NCI-H345 treated with DMSO at 0.1 percent for 48 hours (cell line): ENCODE results near the gene DMRTC2.

Experiments used
- DNase-seq: peaks from one replicate; lab custom pipeline; 2025; ENCODE audit not compliant: unreplicated experiment; lab: John Stamatoyannopoulos, UW

DMRTC2 gene

GRCh38 chr19:41845051-41845590, 279 bp downstream of the DMRTC2 start:
- DNase-seq: no peak

- no peak for DNase-seq
Observed at GRCh38 chr19:41847351-41848105, 2.7 kb downstream of the DMRTC2 start.

- DNase-seq: no peak
Observed at GRCh38 chr19:41848666-41849065, 3.8 kb downstream of the DMRTC2 start.

- no peak for DNase-seq
Observed at GRCh38 chr19:41849067-41849466, 4.2 kb downstream of the DMRTC2 start.

- no peak for DNase-seq
Observed at GRCh38 chr19:41850381-41850780, 5.5 kb downstream of the DMRTC2 start.

GRCh38 chr19:41851456-41851855, 6.6 kb downstream of the DMRTC2 start:
- DNase-seq: no peak

GRCh38 chr19:41853344-41853743, 8.5 kb downstream of the DMRTC2 start:
- no peak for DNase-seq

GRCh38 chr19:41853768-41854167, 8.9 kb downstream of the DMRTC2 start:
- DNase-seq: no peak

- DNase-seq: no peak
Observed at GRCh38 chr19:41859213-41859617, 14.4 kb downstream of the DMRTC2 start.

- peak; percentile 84 for DNase-seq
Observed at GRCh38 chr19:41859618-41860418, 15.0 kb downstream of the DMRTC2 start, which contains the start of gene RPS19. Gene RPS19, plus strand, starts transcription at chr19:41860255. Its CDS starts 520 bp downstream, at chr19:41860775.

- no peak for DNase-seq
Observed at GRCh38 chr19:41860419-41861115, 15.7 kb downstream of the DMRTC2 start.

- DNase-seq: no peak
Observed at GRCh38 chr19:41861116-41861768, 16.4 kb downstream of the DMRTC2 start.

- DNase-seq: no peak
Observed at GRCh38 chr19:41861846-41862245, 17.0 kb downstream of the DMRTC2 start.

- no peak for DNase-seq
Observed at GRCh38 chr19:41862445-41862986, 17.7 kb downstream of the DMRTC2 start.

GRCh38 chr19:41863209-41863931, 18.5 kb downstream of the DMRTC2 start:
- no peak for DNase-seq

- DNase-seq: no peak
Observed at GRCh38 chr19:41864374-41864773, 19.5 kb downstream of the DMRTC2 start.

- DNase-seq: no peak
Observed at GRCh38 chr19:41866284-41866683, 21.4 kb downstream of the DMRTC2 start.

GRCh38 chr19:41868120-41868988, 23.5 kb downstream of the DMRTC2 start:
- no peak for DNase-seq

GRCh38 chr19:41868989-41869300, 24.1 kb downstream of the DMRTC2 start:
- no peak for DNase-seq
